ENCODE results near the gene DNAH10. TPM values are rescaled to one million over a fixed set of nuclear protein-coding genes. Genes with fewer than 3 reads are reported as not detected.

DNAH10 gene
- total RNA-seq, 2 experiments from 2014 or later: 0.11 to 0.19 TPM

DNA sequence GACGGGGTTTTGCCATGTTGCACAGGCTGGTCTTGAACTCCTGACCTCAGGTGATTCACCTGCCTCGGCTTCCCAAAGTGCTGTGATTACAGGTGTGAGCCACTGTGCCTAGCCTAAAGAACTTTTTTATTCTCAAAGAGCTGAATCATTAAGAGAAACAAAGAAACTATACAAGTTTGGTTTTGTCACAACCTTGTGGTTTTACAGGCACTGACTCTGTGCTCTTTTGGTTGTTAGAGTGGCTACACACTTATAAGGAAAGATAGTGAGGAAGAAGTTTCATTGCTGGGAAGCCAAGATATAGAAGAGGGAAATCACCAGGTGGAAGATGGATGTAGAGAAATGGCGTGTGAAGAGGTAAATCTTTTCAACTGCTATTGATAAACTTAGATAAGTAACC is 10.1 kb upstream of the DNAH10 start:
- intact Hi-C loops (cut with micrococcal nuclease; ENCODE audit: unreplicated experiment): no loop called here
- ChIA-PET CTCF (ENCODE audit: unreplicated experiment) (no interaction called here), POLR2A (interaction anchor here (0.5 kb wide), 1 partner anchor 1221 kb away, joined by 3 read pairs; no protein-coding TSS in a partner anchor)
- no peak overlapping the region for H2AFZ ChIP-seq (ENCODE audit: low read length)
- no peaks in the 10 kb centered on the region for H3K9me2 ChIP-seq (ENCODE audit: insufficient read depth, low read length)
- no peaks in the 10 kb centered on the region for H3K79me2 ChIP-seq (ENCODE audit: insufficient read depth, low read depth, low read length)
- no peaks in the 10 kb centered on the region for H4K20me1 ChIP-seq (ENCODE audit: insufficient read depth, low read length)
- H3K27ac ChIP-seq (ENCODE audit: low read depth, low read length, poor library complexity, severe bottlenecking): no peak overlapping the region
- no peak for DNase-seq (ENCODE audit: low spot score)
- TF ChIP-seq, protein P1, sequence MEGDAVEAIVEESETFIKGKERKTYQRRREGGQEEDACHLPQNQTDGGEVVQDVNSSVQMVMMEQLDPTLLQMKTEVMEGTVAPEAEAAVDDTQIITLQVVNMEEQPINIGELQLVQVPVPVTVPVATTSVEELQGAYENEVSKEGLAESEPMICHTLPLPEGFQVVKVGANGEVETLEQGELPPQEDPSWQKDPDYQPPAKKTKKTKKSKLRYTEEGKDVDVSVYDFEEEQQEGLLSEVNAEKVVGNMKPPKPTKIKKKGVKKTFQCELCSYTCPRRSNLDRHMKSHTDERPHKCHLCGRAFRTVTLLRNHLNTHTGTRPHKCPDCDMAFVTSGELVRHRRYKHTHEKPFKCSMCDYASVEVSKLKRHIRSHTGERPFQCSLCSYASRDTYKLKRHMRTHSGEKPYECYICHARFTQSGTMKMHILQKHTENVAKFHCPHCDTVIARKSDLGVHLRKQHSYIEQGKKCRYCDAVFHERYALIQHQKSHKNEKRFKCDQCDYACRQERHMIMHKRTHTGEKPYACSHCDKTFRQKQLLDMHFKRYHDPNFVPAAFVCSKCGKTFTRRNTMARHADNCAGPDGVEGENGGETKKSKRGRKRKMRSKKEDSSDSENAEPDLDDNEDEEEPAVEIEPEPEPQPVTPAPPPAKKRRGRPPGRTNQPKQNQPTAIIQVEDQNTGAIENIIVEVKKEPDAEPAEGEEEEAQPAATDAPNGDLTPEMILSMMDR (conservative IDR thresholded peaks at IDR 0.05; ENCODE audit: low read length): no peak
- no peak for TF ChIP-seq EZH2phosphoT487 (IDR thresholded peaks at IDR 0.05; ENCODE audit: borderline replicate concordance, low read depth, low read length)
- no peaks in the 10 kb centered on the region for H3K4me1 ChIP-seq (ENCODE audit: insufficient read depth, low read length, poor library complexity, severe bottlenecking)
- no TSS peak for BruUV-seq (replicated peaks)
- no peak overlapping the region for H3K4me3 ChIP-seq (ENCODE audit: low read depth, low read length, poor library complexity, severe bottlenecking)
- H3K36me3 ChIP-seq (ENCODE audit: insufficient read depth, low read length): peaks cover 87% of the 10 kb centered on the region
- H3K4me2 ChIP-seq (ENCODE audit: low read length): no peak overlapping the region
- no peaks in the 10 kb centered on the region for H3K9me3 ChIP-seq (ENCODE audit: low read length)

DNA sequence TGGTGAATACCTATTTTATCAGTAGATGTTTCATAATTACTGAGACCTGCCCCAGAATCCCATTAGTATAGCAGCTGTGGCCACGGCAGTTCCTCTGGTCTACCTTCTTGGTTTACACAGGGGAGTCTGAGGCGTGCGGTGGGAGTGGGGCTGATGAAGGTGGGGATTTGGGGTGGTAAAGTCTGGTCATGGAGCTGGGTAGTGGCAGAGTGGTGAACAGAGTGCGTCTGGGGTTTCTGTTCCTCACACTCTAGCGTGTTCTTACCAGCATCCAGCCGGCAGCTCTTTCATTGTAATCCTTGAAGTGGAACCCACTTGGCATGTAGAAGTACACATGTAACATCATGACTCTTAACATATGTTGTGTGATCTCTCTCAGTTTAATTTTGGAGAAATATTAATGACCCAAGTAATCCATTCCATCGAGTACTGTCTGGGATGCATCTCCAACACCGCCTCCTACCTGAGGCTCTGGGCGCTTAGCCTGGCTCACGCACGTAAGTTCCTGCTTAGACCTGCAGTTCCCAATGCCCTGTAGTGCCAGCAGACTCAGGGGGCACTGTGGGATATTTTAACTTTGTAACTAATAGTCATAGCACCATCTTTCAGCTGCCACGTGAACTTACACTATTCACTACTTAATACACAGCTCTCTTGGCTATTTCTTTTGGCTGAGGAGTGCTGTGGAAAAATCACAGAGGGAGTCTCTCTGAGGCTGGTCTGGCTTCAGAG is 7.9 kb upstream of the DNAH10 start:
- Histone ChIP-seq H3K9me2 (ENCODE audit: insufficient read depth, low read length) (no peaks in the 10 kb centered on the region), H3K4me2 (ENCODE audit: low read length) (no peak overlapping the region), H2AFZ (ENCODE audit: low read length) (no peak overlapping the region), H4K20me1 (ENCODE audit: insufficient read depth, low read length) (no peaks in the 10 kb centered on the region), H3K9me3 (ENCODE audit: low read length) (no peaks in the 10 kb centered on the region), H3K36me3 (ENCODE audit: insufficient read depth, low read length) (peaks cover 82% of the 10 kb centered on the region), H3K4me1 (ENCODE audit: insufficient read depth, low read length, poor library complexity, severe bottlenecking) (no peaks in the 10 kb centered on the region), H3K4me3 (ENCODE audit: low read depth, low read length, poor library complexity, severe bottlenecking) (no peak overlapping the region), H3K79me2 (ENCODE audit: insufficient read depth, low read depth, low read length) (no peaks in the 10 kb centered on the region), H3K27ac (ENCODE audit: low read depth, low read length, poor library complexity, severe bottlenecking) (no peak overlapping the region)
- TF ChIP-seq, protein P1 (conservative IDR thresholded peaks at IDR 0.05; ENCODE audit: low read length): 0 out of 2 replicates have a peak, but pooled peaks have one; percentile 25
- no peak for TF ChIP-seq EZH2phosphoT487 (IDR thresholded peaks at IDR 0.05; ENCODE audit: borderline replicate concordance, low read depth, low read length)
- no TSS peak for BruUV-seq (replicated peaks)
- intact Hi-C loops (cut with micrococcal nuclease; ENCODE audit: unreplicated experiment): no loop called here
- DNase-seq (ENCODE audit: low spot score): no peak
- ChIA-PET POLR2A (no interaction called here), CTCF (ENCODE audit: unreplicated experiment) (no interaction called here)

DNA sequence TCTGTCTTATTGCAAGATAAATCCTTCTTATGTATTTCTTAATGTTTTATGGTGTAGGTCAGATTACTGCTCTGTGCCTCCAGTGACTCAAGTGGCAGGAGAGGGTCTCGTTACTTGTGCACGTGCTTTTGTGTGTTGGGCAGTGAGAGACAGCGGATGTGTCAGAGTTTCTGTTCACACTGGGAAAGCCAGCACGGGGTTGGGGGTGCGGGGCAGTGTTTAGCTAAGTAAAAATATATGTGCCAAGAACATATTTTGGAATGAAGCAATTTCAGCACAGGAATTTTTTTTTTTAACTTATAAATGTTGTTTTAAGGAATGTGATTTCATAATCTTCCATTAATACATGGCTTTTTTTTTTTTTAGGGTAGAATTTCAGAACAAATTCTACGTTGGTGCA is 4.5 kb upstream of the DNAH10 start:
- Histone ChIP-seq H3K79me2 (ENCODE audit: insufficient read depth, low read depth, low read length) (no peaks in the 10 kb centered on the region), H3K4me3 (ENCODE audit: low read depth, low read length, poor library complexity, severe bottlenecking) (no peak overlapping the region), H4K20me1 (ENCODE audit: insufficient read depth, low read length) (no peaks in the 10 kb centered on the region), H3K27ac (ENCODE audit: low read depth, low read length, poor library complexity, severe bottlenecking) (no peak overlapping the region), H3K9me3 (ENCODE audit: low read length) (no peaks in the 10 kb centered on the region), H2AFZ (ENCODE audit: low read length) (no peak overlapping the region), H3K4me2 (ENCODE audit: low read length) (no peak overlapping the region), H3K9me2 (ENCODE audit: insufficient read depth, low read length) (no peaks in the 10 kb centered on the region), H3K36me3 (ENCODE audit: insufficient read depth, low read length) (peaks cover 63% of the 10 kb centered on the region), H3K4me1 (ENCODE audit: insufficient read depth, low read length, poor library complexity, severe bottlenecking) (no peaks in the 10 kb centered on the region)
- BruUV-seq (replicated peaks): no TSS peak
- intact Hi-C loops (cut with micrococcal nuclease; ENCODE audit: unreplicated experiment): no loop called here
- ChIA-PET CTCF (ENCODE audit: unreplicated experiment) (no interaction called here), POLR2A (interaction anchor here (0.6 to 0.7 kb wide), 2 partner anchors 58 to 229 kb away, joined by 4 to 5 read pairs; no protein-coding TSS in a partner anchor)
- DNase-seq (ENCODE audit: low spot score): no peak
- TF ChIP-seq EZH2phosphoT487 (IDR thresholded peaks at IDR 0.05; ENCODE audit: borderline replicate concordance, low read depth, low read length): no peak
- TF ChIP-seq, protein P1 (conservative IDR thresholded peaks at IDR 0.05; ENCODE audit: low read length): no peak
